AG08395 (cell line): ENCODE results near the gene ZNF12.
"Not testable (repeated sequence)": the region's sequence is repeated elsewhere in the genome, so short reads cannot be mapped to it uniquely, and the experiment has no call there.

Source experiments
- DNase-seq: peaks from one replicate; pipeline ENCODE4 v3.0.0; 2012; ENCODE audit warnings: mixed read lengths, low spot score

The ZNF12 gene

GRCh38 chr7:6691609-6692106, 15.1 kb downstream of the ZNF12 start:
- no peak for DNase-seq

GRCh38 chr7:6691103-6691502, 15.6 kb downstream of the ZNF12 start:
- DNase-seq, result no peak

- no peak for DNase-seq
These were observed 26.6 kb downstream of the ZNF12 start for GRCh38 chr7:6680146-6680545.

DNA sequence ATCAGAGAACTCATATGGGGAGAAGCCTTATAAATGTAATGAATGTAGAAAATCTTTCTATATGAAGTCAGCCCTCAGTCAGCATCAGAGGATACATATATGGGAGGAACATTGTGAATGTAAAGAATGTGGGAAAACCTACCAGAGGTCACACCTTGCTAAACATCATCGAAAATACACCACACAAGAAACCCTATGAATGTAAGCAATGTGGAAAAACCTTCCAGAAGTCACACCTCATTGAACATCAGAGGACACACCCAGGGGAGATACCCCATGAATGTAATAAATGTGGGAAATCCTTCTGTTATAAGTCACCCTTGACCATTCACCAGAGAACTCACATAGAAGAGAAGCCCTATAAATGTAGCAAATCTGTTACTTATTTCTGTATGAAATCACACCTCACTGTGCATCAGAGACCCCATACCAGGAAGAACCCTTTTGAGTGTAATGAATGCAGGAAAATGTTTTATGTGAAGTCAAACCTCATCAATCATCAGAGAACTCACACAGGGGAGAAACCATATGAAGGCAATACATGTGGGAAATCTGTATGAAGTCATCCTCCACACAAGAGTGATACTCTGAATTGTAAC, 30.8 kb downstream of the ZNF12 start:
- DNase-seq, result no peak

DNA sequence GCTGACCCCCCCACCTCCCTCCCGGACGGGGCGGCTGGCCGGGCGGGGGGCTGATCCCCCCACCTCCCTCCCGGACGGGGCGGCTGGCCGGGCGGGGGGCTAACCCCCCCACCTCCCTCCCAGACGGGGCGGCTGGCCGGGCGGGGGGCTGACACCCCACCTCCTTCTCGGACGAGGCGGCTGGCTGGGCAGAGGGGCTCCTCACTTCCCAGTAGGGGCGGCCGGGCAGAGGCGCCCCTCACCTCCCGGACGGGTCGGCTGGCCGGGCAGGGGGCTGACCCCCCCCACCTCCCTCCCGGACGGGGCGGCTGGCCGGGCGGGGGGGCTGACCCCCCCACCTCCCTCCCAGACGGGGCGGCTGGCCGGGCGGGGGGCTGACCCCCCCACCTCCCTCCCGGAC, 35.9 kb downstream of the ZNF12 start:
- DNase-seq, result not testable (repeated sequence)

GRCh38 chr7:6658618-6659345, 48.0 kb downstream of the ZNF12 start:
- DNase-seq, result no peak

GRCh38 chr7:6656413-6656812, 50.3 kb downstream of the ZNF12 start:
- DNase-seq, result no peak

GRCh38 chr7:6655636-6656385, 50.9 kb downstream of the ZNF12 start:
- DNase-seq, result no peak

DNA sequence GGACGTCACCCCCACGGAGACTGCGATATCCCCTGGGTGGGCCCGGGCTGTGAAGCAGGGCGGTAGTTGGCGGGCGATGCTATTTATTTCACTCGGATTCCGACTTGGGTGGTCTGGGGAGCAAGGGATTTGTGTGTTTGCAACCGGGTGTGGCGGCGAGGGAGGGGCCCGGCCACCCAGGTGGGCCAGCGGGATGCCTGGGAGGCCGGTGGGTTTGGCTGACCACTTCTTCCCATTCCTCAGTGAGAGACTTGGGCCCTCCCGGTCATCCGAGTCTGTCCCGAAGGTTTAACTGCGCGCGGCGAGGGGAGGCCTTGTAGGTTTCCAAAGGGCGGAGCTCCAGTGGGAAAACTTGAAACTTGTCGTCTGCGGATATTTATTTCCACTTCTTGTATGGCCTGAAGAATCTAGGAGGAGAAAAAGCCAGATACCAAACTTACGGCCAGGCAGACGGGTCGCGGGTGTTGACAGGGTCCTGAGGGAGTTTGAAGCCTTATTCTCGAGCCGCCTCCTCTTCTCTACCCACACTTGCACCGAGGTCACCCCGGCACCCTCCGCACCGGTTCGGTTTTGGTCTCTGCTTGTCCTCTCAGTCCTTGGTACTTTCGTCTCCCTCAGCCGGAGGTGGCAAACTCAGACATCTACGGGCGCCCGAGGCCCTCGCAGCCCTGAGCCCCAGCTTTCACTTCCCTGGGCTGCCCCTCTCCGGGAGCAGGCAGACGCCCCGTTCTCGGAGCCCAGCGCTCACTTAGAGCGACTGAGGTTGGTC, 51.7 kb downstream of the ZNF12 start:
- no peak for DNase-seq

DNA sequence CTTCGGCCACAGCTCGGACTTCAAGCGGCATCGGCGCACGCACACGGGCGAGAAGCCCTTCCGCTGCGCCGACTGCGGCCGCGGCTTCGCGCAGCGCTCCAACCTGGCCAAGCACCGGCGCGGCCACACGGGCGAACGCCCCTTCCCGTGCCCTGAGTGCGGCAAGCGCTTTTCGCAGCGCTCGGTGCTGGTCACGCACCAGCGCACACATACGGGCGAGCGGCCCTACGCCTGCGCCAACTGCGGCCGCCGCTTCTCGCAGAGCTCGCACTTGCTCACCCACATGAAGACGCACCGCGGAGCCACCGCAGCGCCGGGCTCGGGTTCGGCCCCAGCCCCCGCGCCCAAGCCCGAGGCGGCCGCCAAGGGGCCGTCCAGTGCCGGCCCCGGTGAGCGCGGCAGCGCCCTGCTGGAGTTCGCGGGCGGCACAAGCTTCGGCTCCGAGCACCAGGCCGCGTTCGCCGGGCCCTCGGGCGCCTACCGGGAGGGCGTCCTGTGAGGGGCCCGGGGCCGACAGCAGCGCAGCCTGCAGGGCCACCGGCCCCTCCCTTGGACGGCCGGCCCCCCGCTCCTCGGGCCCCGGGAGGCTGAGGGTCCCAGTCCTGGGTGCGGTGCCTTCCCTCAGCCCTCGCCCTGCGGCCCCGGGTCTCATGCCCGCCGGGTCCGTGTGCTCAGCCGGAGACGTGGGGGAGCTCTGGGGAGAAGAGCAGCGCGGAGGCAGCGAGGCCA, 52.5 kb downstream of the ZNF12 start:
- no peak for DNase-seq

- DNase-seq, result no peak
These were observed 53.4 kb downstream of the ZNF12 start for GRCh38 chr7:6653071-6654003.

- no peak for DNase-seq
These were observed 54.2 kb downstream of the ZNF12 start for GRCh38 chr7:6652446-6653011.

GRCh38 chr7:6651851-6652445, 54.8 kb downstream of the ZNF12 start:
- DNase-seq, result no peak

DNA sequence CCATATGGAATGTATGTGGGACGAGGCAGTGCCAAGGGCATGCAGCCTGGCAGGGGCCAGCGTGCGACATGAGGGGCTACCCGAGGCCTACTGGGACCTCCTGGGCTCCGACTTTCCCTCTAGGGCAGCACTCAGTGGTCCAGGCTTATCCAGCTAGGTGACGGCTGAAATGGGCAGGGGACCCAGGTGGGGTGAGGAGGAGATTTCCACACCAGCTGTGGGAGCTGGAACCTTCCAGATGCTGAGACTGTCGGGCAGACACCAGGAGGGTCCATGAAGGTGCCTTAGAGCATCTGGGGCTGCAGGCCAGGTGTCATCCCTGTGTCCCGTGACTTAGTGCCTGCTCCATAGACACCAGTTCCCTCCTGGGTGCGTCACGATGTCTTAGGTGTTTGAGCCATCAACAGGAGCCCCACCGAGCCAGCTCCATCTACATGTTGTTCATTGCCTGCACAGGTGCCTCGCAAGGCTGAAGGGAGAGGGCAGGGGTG, 56.2 kb downstream of the ZNF12 start:
- DNase-seq, result no peak

DNA sequence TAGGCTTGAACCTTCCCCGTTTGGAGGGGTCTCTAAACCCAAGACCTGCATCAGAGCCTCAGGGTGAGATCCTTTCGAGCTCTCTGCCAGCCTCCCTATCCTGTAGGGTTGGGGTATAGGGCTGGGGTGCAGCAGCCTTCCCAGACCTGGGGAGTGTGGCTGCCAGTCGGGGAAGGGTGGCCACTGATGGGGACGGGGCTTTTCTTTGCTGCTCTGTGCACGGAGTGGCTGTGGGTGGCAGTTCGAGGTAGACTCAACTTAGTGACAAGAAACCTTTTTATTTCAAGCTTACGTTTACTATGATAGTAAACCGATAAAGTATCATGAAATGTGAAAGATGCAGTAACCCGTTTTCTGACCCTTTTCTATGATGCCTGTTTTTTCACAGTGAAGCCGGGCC, 56.7 kb downstream of the ZNF12 start:
- no peak for DNase-seq

GRCh38 chr7:6649241-6649961, 57.3 kb downstream of the ZNF12 start:
- no peak for DNase-seq

DNA sequence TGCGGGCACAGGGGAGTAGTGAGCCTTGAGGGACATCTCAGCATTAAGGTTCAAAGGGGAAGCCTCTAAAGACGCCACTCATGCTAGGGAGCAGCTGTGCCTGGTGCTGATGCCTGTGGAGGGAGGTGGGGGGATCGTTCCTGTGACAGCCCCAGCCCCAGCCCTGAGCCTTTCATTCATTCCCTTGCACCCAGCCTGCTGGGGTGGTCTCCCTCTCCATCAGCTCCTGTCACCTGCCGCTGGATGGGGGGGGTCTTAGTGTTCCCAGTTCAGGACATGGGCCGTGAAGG, 58.0 kb downstream of the ZNF12 start:
- DNase-seq, result no peak

DNA sequence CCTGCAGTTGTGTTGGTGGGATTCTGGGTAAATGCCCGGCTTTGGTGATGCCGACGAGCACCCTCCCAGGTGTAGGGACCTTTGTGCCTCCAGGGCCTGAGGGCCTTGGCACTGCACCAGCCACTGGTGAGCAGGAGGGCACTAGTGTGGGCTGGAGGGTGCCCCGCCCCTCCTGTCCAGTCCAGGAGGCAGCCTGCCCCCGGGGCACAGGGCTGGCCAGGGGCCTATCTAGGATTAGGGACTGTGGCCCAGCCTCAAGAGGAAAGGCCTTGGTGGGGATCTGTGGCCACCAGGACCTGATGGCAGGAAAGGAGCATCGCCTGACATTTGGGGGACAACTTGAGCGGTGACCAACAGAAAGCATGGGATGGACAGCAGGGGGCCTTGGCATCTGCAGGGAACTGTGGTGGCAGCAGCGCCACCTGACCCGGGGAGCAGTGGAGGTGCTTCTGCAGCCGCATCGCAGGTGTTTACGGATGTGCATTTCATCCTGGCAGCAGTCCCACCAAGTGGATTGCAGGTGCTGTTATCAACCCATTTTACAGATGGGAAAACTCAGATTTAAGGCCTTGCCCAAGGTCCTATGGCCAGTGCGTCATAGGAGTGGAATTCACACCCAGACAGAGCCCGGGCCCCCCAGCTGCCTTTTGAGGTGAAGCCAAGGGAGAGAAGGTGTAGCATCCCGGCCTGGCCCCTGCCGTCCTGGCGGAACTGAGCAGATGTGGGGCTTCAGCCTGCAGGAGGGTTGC, 58.5 kb downstream of the ZNF12 start:
- no peak for DNase-seq
